ENCODE results near the gene ANGPT4. TPM values are rescaled to one million over a fixed set of nuclear protein-coding genes. Genes with fewer than 3 reads are reported as not detected.

The ANGPT4 gene
- polyA plus RNA-seq, 1 of the 3 experiments (the other 2 are of a cell fraction), result not detected

DNA sequence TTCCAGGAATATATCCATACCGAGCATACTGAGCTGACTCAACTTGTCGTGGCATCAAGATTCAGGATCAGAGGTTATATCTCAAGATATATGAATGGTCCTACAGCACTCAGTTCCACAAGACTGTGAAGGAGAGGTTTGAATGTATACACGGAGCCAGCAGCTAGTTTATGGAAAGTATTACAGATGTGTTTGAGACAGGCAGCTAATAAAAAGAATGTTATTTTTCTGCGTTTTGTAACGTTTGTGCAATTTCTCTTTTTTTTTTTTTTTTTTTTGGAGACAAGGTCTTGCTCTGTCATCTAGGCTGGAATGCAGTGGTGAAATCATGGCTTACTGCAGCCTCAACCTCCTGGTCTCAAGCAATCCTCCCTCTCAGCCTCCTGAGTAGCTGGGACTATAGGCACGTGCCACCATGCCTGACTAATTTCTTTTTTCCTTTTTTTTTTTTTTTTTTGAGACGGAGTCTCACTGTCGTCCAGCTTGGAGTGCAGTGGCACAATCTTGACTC, 86.1 kb downstream of the ANGPT4 start:
- 79% methylated on average over 8 of the region's 8 CpGs for WGBS (ENCODE audit: low lambda C conversion rate)
- no peak for TF ChIP-seq POLR2AphosphoS5 (IDR thresholded peaks at IDR 0.05; ENCODE audit: low read depth, low read length)
- TF ChIP-seq GATA2 (CRISPR knock-in tag; IDR thresholded peaks at IDR 0.05), result no peak
- TF ChIP-seq, protein P1, sequence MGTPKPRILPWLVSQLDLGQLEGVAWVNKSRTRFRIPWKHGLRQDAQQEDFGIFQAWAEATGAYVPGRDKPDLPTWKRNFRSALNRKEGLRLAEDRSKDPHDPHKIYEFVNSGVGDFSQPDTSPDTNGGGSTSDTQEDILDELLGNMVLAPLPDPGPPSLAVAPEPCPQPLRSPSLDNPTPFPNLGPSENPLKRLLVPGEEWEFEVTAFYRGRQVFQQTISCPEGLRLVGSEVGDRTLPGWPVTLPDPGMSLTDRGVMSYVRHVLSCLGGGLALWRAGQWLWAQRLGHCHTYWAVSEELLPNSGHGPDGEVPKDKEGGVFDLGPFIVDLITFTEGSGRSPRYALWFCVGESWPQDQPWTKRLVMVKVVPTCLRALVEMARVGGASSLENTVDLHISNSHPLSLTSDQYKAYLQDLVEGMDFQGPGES (IDR thresholded peaks at IDR 0.05; ENCODE audit: low read depth, low read length), result no peak
- TF ChIP-seq TEAD4 (IDR thresholded peaks at IDR 0.05; ENCODE audit: borderline replicate concordance, insufficient read depth), result no peak
- TF ChIP-seq, protein P2, sequence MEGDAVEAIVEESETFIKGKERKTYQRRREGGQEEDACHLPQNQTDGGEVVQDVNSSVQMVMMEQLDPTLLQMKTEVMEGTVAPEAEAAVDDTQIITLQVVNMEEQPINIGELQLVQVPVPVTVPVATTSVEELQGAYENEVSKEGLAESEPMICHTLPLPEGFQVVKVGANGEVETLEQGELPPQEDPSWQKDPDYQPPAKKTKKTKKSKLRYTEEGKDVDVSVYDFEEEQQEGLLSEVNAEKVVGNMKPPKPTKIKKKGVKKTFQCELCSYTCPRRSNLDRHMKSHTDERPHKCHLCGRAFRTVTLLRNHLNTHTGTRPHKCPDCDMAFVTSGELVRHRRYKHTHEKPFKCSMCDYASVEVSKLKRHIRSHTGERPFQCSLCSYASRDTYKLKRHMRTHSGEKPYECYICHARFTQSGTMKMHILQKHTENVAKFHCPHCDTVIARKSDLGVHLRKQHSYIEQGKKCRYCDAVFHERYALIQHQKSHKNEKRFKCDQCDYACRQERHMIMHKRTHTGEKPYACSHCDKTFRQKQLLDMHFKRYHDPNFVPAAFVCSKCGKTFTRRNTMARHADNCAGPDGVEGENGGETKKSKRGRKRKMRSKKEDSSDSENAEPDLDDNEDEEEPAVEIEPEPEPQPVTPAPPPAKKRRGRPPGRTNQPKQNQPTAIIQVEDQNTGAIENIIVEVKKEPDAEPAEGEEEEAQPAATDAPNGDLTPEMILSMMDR (IDR thresholded peaks at IDR 0.05), result no peak
- TF ChIP-seq ELF1 (IDR thresholded peaks at IDR 0.05), result no peak
- no peak for TF ChIP-seq FOSL2 (IDR thresholded peaks at IDR 0.05; ENCODE audit: borderline replicate concordance, low read depth)
- TF ChIP-seq, protein P3, sequence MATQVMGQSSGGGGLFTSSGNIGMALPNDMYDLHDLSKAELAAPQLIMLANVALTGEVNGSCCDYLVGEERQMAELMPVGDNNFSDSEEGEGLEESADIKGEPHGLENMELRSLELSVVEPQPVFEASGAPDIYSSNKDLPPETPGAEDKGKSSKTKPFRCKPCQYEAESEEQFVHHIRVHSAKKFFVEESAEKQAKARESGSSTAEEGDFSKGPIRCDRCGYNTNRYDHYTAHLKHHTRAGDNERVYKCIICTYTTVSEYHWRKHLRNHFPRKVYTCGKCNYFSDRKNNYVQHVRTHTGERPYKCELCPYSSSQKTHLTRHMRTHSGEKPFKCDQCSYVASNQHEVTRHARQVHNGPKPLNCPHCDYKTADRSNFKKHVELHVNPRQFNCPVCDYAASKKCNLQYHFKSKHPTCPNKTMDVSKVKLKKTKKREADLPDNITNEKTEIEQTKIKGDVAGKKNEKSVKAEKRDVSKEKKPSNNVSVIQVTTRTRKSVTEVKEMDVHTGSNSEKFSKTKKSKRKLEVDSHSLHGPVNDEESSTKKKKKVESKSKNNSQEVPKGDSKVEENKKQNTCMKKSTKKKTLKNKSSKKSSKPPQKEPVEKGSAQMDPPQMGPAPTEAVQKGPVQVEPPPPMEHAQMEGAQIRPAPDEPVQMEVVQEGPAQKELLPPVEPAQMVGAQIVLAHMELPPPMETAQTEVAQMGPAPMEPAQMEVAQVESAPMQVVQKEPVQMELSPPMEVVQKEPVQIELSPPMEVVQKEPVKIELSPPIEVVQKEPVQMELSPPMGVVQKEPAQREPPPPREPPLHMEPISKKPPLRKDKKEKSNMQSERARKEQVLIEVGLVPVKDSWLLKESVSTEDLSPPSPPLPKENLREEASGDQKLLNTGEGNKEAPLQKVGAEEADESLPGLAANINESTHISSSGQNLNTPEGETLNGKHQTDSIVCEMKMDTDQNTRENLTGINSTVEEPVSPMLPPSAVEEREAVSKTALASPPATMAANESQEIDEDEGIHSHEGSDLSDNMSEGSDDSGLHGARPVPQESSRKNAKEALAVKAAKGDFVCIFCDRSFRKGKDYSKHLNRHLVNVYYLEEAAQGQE (IDR thresholded peaks at IDR 0.05; ENCODE audit: low read depth, low read length), result no peak
- no peak for TF ChIP-seq GABPA (IDR thresholded peaks at IDR 0.05; ENCODE audit: low read depth)
- TF ChIP-seq, protein P4, sequence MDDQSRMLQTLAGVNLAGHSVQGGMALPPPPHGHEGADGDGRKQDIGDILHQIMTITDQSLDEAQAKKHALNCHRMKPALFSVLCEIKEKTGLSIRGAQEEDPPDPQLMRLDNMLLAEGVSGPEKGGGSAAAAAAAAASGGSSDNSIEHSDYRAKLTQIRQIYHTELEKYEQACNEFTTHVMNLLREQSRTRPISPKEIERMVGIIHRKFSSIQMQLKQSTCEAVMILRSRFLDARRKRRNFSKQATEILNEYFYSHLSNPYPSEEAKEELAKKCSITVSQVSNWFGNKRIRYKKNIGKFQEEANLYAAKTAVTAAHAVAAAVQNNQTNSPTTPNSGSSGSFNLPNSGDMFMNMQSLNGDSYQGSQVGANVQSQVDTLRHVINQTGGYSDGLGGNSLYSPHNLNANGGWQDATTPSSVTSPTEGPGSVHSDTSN (IDR thresholded peaks at IDR 0.05), result no peak
- TF ChIP-seq, protein P5, sequence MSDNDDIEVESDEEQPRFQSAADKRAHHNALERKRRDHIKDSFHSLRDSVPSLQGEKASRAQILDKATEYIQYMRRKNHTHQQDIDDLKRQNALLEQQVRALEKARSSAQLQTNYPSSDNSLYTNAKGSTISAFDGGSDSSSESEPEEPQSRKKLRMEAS (IDR thresholded peaks at IDR 0.05; ENCODE audit: low read depth), result no peak
- no peak for DNase-seq
- ChIA-PET CTCF (interaction anchor here (1.2 to 8.4 kb wide), 2 partner anchors 121 to 126 kb away, joined by 3 to 59 read pairs; no protein-coding TSS in a partner anchor), POLR2A (no interaction called here)
- no peaks in the 10 kb centered on the region for H3K27me3 ChIP-seq (ENCODE audit: insufficient read depth)
- H3K79me2 ChIP-seq (ENCODE audit: insufficient read depth), result peaks cover 11% of the 10 kb centered on the region
- no peaks in the 10 kb centered on the region for H4K20me1 ChIP-seq (ENCODE audit: insufficient read depth)
- no peak overlapping the region for H3K4me2 ChIP-seq
- no peaks in the 10 kb centered on the region for H3K36me3 ChIP-seq (replicated peaks in 1 of 2; ENCODE audit: control insufficient read depth in 1 of 2, insufficient read depth in 2 of 2, low read length in 1 of 2)
- no peaks in the 10 kb centered on the region for H3K9me3 ChIP-seq
- no peaks in the 10 kb centered on the region for H3K9me2 ChIP-seq
- H3K4me1 ChIP-seq (ENCODE audit: control insufficient read depth in 1 of 2, insufficient read depth in 2 of 2, low read depth in 1 of 2, low read length in 1 of 2), result peaks cover 0 to 5% of the 10 kb centered on the region in 2 experiments; a peak in 1 of 4 replicates
- no peak overlapping the region for H3K27ac ChIP-seq (ENCODE audit: low read depth in 2 of 2, low read length in 1 of 2)
- H3K4me3 ChIP-seq (ENCODE audit: low read depth in 2 of 2, low read length in 1 of 2), result no peak overlapping the region
- H3K9ac ChIP-seq, result no peak overlapping the region
- peaks cover 10% of the 10 kb centered on the region for H3F3A ChIP-seq (replicated peaks; ENCODE audit: insufficient read depth)
- H2AFZ ChIP-seq (ENCODE audit: low read depth), result no peak overlapping the region
